HG02588 (cell line): ENCODE measurements around the gene MKLN1.

Experiments
- ATAC-seq: cut with Tn5 transposase; IDR thresholded peaks from one replicate; pipeline ENCODE4 v1.9.1; 2021; ENCODE audit warnings: mild to moderate bottlenecking, moderate library complexity; ENCODE audit not compliant: unreplicated experiment

Gene MKLN1

GRCh38 chr7:131538813-131539179 lies 211.1 kb downstream of the MKLN1 start:
- no peak for ATAC-seq

GRCh38 chr7:131540491-131541162 lies 213.0 kb downstream of the MKLN1 start:
- no peak for ATAC-seq

GRCh38 chr7:131543298-131543697 lies 215.6 kb downstream of the MKLN1 start:
- ATAC-seq: no peak

- ATAC-seq: no peak
Measured at GRCh38 chr7:131544021-131544420, 216.3 kb downstream of the MKLN1 start.

DNA sequence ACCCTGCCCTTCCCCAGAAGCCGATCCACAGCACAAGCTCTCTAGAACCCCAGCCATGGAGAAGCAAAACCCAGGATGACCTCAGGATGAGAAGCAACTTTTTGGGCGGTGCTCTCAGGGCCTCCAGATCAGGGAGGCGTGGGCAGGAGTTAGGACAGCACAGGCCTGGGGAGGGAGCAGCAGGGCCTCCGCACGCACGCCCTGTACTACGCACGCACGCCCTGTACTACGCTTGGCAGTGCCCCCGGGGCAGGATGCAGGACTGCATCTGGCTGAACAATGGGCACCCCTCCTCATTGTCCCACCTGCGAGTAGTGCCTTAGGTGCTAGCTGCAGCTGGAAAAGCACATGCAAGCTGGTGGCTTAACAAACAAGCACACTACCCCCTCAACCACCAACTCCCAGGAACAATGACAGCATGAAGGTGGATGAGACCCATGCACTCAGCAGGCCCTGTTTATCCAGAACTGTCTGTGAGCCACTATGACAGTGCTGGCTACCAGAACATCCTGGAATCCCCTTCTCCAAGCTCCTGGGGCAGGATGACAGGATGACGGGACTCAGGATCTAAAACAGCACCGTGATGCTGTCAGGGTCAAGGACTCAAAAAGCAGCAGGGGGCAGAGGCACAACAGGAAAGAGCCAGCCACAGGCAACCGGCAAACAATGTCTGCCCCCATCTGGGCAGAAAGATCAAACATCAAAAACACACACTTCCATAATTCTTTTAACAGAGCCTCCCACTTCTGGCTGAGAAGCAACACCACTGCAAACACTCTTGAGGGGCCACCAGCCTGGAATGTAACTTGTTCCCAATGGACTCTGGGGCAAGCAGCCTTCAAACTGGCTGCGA lies 217.0 kb downstream of the MKLN1 start:
- no peak for ATAC-seq

DNA sequence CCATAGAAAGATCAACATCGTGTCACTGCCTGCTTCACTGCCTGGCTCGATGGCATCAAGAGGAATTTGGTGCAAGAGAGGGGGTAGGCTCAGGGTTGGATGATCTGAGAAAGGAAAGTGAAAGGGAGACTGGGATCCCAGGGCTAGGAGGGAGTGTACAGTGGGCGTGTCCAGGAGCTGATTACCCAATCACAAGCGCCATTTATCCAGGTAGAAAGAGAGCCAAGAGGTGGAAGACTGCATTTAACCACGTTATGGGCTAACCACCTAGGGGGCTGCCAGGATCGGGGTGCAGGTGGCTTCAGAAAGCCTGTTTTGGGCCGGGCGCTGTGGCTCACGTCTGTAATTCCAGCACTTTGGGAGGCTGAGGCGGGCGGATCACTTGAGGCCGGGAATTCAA lies 218.4 kb downstream of the MKLN1 start:
- no peak for ATAC-seq
